K562 (cell line): ENCODE data around the gene MITD1. TPM values are rescaled to one million over a fixed set of nuclear protein-coding genes. Genes with fewer than 3 reads are reported as not detected.

ENCODE experiments used
- BCL6 ChIP-seq: fragments of 250-450 bp; sonication (Bioruptor Pico); IDR thresholded peaks from 2 replicates; pipeline ENCODE4 v1.4.0; 2020
- POU5F1 ChIP-seq: fragments of 150-350 bp; IDR thresholded peaks from 2 replicates; pipeline ENCODE4 v1.6.1; 2014; ENCODE audit warnings: borderline replicate concordance, low read length, low read depth, mild to moderate bottlenecking; ENCODE audit not compliant: partially characterized antibody
- STAT5B ChIP-seq: fragments of 250-450 bp; sonication (Bioruptor Pico); IDR thresholded peaks from 2 replicates; pipeline ENCODE4 v1.8.0; 2021; ENCODE audit warnings: mild to moderate bottlenecking, inconsistent platforms
- YY1 ChIP-seq, 3 experiments: IDR thresholded peaks; 2 replicates each; pipeline ENCODE4 v1.6.1; 2011; ENCODE audit warnings: low read length in 2 of 3, mild to moderate bottlenecking in 2 of 3, moderate library complexity in 2 of 3, borderline replicate concordance in 1 of 3, control low read depth in 1 of 3, low read depth in 1 of 3; ENCODE audit not compliant: insufficient read depth in 3 of 3, insufficient replicate concordance in 2 of 3, control insufficient read depth in 1 of 3, insufficient read length in 1 of 3; ENCODE audit errors: extremely low read depth in 1 of 3
- ZNF134 ChIP-seq: fragments of 250-450 bp; sonication (Bioruptor Pico); conservative IDR thresholded peaks from 2 replicates; pipeline ENCODE4 v1.4.0; 2020
- ZNF212 ChIP-seq: fragments of 450-650 bp; formaldehyde crosslinking; IDR thresholded peaks from 2 replicates; pipeline ENCODE4 v1.4.0; 2020; ENCODE audit warnings: mild to moderate bottlenecking
- ZNF23 ChIP-seq: fragments of 250-450 bp; sonication (Bioruptor Pico); IDR thresholded peaks from 2 replicates; pipeline ENCODE4 v1.4.0; 2020; ENCODE audit warnings: mild to moderate bottlenecking
- ZNF239 ChIP-seq: fragments of 250-450 bp; sonication (Bioruptor Pico); IDR thresholded peaks from 2 replicates; pipeline ENCODE4 v1.4.0; 2020; ENCODE audit warnings: mild to moderate bottlenecking
- polyA plus RNA-seq, 8 experiments: library from polyadenylated mRNA; depleted of rRNA in 4 of 8; stranded (reverse) in 5 of 8; unstranded in 3 of 8; fragments of >200 nt; fragmentation: Nextera tagmentation in 2 of 8; fragmentation: Illumina TruSeq in 1 of 8; extraction: Ambion mirVana in 2 of 8; extraction: Trizol in 1 of 8; gene quantifications; 2 replicates each; pipeline versions ENCODE4 v1.2.1 to v1.2.3, GENCODE V29; 2011 to 2014; ENCODE audit warnings: inconsistent platforms in 1 of 8, missing spikeins in 1 of 8
- total RNA-seq, 7 experiments: library from RNA; depleted of rRNA in 6 of 7; stranded (reverse); fragments of >200 nt in 6 of 7; fragmentation: Illumina TruSeq in 2 of 7; extraction: Trizol in 2 of 7; gene quantifications; 2 replicates each; pipeline versions ENCODE4 v1.2.1 to v1.2.3, GENCODE V29; 2011 to 2021; ENCODE audit warnings: low replicate concordance in 1 of 7
- TF ChIP-seq, protein P1 (sequence below): fragments of 200-800 bp; sonication (Bioruptor generic); IDR thresholded peaks from 2 replicates; pipeline ENCODE4 v1.6.1; 2016; ENCODE audit warnings: missing genetic modification characterization, missing compliant biosample characterization
- TF ChIP-seq, protein P2 (sequence below): IDR thresholded peaks from 2 replicates; pipeline ENCODE4 v1.6.1; 2012; ENCODE audit warnings: low read depth, low read length, improper control_type of control experiment, borderline replicate concordance
- TF ChIP-seq, protein P3 (sequence below), 2 experiments: fragments of 450-650 bp in 1 of 2; sonication (generic) in 1 of 2; formaldehyde crosslinking in 1 of 2; IDR thresholded peaks in 1 of 2; conservative IDR thresholded peaks in 1 of 2; 2 replicates each; pipeline versions ENCODE4 v1.6.1 to v1.8.1; 2016 to 2023; ENCODE audit warnings: mild to moderate bottlenecking in 2 of 2, moderate library complexity in 2 of 2, inconsistent platforms in 1 of 2, missing genetic modification reagents in 1 of 2
- TF ChIP-seq, protein P4 (sequence below): sonication (generic); formaldehyde crosslinking; IDR thresholded peaks from 2 replicates; pipeline ENCODE4 v1.8.0; 2022; ENCODE audit warnings: mild to moderate bottlenecking, missing genetic modification reagents

The MITD1 gene
- total and polyA plus RNA-seq, 9 of the 15 experiments (the other 6 are each of a cell fraction or from before 2014, with no cell fraction given), result 19.6 to 71.8 (median 43.2) TPM

DNA sequence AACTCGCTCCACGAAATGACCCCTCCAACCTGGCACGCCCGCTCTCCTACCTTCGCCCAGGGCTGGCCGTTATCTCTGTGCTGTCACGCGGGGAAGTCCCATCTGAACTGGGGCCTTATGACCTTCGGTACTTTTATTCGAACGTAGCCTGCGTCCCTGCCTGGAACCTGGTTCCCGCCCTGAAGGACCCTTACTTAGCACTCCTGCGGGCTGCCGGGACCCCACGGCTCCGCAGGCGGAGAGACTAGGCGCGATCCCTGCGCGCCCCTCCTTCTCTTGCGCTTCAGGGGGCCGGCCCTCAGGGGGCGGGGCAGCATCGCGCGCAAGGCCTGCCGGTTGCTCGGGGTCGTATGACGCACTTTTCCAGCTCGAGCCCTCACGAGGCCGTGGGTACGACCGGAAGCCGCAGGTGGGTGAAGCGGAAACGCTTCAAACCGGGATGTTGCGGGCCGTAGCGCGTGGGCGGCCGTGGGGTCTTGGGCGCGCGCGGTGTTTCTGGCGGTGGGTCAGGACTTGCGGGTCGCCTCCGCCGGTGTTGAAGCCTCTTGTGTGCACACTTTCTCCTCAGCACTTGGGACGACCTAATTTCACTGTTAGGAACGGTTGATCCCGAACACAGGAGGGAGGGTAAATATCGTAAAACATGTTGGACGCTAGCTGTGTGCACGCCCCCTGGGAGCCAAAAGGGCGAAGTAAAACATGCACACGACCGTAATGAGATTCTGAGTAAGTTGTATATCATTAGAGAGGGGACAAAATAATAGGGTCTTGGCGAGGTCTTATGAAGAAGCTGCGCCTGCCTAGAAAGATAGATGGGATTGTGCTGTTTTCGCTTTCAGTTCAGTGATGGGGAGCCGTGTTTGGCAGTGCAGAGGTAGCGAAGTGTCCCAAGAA lies 26.0 kb downstream of the MITD1 start, which contains the start of the genes LIPT1 and TSGA10 (continued):
- TF ChIP-seq, protein P1, sequence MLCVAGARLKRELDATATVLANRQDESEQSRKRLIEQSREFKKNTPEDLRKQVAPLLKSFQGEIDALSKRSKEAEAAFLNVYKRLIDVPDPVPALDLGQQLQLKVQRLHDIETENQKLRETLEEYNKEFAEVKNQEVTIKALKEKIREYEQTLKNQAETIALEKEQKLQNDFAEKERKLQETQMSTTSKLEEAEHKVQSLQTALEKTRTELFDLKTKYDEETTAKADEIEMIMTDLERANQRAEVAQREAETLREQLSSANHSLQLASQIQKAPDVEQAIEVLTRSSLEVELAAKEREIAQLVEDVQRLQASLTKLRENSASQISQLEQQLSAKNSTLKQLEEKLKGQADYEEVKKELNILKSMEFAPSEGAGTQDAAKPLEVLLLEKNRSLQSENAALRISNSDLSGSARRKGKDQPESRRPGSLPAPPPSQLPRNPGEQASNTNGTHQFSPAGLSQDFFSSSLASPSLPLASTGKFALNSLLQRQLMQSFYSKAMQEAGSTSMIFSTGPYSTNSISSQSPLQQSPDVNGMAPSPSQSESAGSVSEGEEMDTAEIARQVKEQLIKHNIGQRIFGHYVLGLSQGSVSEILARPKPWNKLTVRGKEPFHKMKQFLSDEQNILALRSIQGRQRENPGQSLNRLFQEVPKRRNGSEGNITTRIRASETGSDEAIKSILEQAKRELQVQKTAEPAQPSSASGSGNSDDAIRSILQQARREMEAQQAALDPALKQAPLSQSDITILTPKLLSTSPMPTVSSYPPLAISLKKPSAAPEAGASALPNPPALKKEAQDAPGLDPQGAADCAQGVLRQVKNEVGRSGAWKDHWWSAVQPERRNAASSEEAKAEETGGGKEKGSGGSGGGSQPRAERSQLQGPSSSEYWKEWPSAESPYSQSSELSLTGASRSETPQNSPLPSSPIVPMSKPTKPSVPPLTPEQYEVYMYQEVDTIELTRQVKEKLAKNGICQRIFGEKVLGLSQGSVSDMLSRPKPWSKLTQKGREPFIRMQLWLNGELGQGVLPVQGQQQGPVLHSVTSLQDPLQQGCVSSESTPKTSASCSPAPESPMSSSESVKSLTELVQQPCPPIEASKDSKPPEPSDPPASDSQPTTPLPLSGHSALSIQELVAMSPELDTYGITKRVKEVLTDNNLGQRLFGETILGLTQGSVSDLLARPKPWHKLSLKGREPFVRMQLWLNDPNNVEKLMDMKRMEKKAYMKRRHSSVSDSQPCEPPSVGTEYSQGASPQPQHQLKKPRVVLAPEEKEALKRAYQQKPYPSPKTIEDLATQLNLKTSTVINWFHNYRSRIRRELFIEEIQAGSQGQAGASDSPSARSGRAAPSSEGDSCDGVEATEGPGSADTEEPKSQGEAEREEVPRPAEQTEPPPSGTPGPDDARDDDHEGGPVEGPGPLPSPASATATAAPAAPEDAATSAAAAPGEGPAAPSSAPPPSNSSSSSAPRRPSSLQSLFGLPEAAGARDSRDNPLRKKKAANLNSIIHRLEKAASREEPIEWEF (CRISPR knock-in tag), result no peak
- TF ChIP-seq ZNF239 (no peak), YY1 (IDR thresholded peaks at IDR 0.05; ENCODE audit: borderline replicate concordance in 1 of 3, control insufficient read depth in 1 of 3, extremely low read depth in 1 of 3, insufficient read depth in 3 of 3, insufficient read length in 1 of 3, insufficient replicate concordance in 2 of 3, low read depth in 1 of 3, low read length in 2 of 3) (peak in 2 of 3 experiments; percentile 36 to 49), STAT5B (CRISPR knock-in tag) (no peak), ZNF212 (CRISPR knock-in tag) (no peak), ZNF134 (no peak), ZNF23 (CRISPR knock-in tag) (no peak), POU5F1 (no peak), BCL6 (CRISPR knock-in tag) (no peak)
- TF ChIP-seq, protein P2, sequence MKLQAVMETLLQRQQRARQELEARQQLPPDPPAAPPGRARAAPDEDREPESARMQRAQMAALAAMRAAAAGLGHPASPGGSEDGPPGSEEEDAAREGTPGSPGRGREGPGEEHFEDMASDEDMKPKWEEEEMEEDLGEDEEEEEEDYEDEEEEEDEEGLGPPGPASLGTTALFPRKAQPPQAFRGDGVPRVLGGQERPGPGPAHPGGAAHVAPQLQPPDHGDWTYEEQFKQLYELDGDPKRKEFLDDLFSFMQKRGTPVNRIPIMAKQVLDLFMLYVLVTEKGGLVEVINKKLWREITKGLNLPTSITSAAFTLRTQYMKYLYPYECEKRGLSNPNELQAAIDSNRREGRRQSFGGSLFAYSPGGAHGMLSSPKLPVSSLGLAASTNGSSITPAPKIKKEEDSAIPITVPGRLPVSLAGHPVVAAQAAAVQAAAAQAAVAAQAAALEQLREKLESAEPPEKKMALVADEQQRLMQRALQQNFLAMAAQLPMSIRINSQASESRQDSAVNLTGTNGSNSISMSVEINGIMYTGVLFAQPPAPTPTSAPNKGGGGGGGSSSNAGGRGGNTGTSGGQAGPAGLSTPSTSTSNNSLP, result no peak
- TF ChIP-seq, protein P3, sequence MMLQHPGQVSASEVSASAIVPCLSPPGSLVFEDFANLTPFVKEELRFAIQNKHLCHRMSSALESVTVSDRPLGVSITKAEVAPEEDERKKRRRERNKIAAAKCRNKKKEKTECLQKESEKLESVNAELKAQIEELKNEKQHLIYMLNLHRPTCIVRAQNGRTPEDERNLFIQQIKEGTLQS (IDR thresholded peaks at IDR 0.05), result peak; percentile 45
- TF ChIP-seq, protein P3 (CRISPR knock-in tag; conservative IDR thresholded peaks at IDR 0.05), result 0 out of 2 replicates have a peak, but pooled peaks have one; percentile 57
- TF ChIP-seq, protein P4, sequence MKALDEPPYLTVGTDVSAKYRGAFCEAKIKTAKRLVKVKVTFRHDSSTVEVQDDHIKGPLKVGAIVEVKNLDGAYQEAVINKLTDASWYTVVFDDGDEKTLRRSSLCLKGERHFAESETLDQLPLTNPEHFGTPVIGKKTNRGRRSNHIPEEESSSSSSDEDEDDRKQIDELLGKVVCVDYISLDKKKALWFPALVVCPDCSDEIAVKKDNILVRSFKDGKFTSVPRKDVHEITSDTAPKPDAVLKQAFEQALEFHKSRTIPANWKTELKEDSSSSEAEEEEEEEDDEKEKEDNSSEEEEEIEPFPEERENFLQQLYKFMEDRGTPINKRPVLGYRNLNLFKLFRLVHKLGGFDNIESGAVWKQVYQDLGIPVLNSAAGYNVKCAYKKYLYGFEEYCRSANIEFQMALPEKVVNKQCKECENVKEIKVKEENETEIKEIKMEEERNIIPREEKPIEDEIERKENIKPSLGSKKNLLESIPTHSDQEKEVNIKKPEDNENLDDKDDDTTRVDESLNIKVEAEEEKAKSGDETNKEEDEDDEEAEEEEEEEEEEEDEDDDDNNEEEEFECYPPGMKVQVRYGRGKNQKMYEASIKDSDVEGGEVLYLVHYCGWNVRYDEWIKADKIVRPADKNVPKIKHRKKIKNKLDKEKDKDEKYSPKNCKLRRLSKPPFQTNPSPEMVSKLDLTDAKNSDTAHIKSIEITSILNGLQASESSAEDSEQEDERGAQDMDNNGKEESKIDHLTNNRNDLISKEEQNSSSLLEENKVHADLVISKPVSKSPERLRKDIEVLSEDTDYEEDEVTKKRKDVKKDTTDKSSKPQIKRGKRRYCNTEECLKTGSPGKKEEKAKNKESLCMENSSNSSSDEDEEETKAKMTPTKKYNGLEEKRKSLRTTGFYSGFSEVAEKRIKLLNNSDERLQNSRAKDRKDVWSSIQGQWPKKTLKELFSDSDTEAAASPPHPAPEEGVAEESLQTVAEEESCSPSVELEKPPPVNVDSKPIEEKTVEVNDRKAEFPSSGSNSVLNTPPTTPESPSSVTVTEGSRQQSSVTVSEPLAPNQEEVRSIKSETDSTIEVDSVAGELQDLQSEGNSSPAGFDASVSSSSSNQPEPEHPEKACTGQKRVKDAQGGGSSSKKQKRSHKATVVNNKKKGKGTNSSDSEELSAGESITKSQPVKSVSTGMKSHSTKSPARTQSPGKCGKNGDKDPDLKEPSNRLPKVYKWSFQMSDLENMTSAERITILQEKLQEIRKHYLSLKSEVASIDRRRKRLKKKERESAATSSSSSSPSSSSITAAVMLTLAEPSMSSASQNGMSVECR, result no peak; the same call in 1 of the 2 replicates
